Endometrium (tissue), 2 donors: Measurements from ENCODE around the gene KLHL2.
"Not testable (repeated sequence)": the region's sequence is repeated elsewhere in the genome, so short reads cannot be mapped to it uniquely, and the experiment has no call there.

Source experiments
- FAIRE-seq: peaks from 2 replicates; lab custom pipeline; 2012; peaks lifted over from hg19 to GRCh38; lab: Jason Lieb, UNC
- donor health status: control.
- donor health status: control.

Gene KLHL2

DNA sequence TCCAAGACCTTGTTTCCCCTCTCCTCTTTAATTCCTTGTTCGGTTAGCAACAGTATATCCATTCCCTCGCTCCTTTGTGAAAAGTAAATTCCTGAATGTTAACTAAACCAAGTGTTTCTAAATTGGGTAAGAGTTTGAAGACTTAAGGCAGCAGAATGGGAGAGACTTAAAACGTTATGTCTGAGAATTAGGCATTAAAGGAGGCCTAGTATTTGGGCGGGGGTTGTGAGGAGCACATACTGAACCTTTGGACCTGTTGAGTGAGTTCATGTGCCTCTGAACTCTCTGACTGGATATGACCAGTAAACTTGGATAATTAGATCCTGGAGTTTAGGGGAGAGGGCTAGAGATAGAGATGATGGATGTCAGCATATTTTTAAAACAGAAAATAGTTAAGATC lies 121.3 kb downstream of the KLHL2 start:
- no peak for FAIRE-seq

DNA sequence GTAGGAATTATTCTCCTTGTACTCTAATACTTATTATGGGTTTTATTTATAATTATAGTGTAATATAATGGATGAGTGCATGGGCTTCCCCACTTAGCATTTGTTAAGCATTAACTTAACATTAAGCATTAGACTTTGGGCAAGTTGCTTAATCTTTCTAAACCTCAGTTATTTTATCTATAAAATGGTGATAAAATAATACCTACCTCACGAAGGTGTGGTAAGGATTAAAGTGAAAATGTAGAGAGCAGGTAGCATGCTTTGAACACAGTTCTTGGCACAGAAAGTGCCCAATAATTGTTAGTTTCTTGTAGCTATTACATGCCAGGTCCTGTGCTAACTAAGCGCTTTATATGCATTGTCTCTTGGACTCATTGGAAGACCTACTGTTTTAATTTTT lies 122.7 kb downstream of the KLHL2 start:
- no peak for FAIRE-seq

DNA sequence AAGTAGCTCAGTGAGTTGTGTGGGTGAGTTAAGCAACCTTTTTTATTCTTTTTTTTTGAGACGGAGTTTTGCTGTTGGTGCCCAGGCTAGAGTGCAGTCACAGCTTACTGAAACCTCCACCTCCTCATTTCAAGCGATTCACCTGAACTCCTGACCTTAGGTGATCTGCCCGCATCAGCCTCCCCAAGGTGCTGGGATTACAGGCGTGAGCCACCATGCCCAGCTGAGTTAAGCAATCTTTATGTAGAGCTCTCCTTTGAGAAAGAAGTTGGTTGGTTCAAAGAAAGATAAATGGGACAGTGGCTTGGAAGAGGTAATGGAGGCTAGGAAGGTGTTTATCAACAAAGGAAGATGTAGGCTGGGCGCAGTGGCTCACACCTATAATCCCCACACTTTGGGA lies 123.3 kb downstream of the KLHL2 start:
- no peak for FAIRE-seq

DNA sequence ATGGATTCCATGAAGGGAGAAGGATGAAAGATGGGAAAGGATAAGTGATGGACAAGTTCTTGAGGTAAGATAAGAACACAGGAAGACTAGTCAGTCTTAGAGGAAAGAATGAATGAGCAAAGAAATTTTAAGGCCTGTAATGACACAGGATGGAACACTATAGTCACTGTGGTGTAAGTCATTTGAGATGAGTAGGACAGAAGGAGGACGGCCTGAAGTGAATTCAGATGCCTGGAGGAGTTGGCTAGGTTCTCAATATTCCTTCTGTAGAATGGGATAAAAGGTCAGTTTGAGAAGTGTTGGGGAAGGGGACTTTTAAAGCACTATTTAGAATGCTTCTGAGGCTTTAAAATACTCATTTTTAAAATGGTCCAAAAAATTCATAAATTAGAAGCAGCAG lies 124.0 kb downstream of the KLHL2 start:
- no peak for FAIRE-seq

DNA sequence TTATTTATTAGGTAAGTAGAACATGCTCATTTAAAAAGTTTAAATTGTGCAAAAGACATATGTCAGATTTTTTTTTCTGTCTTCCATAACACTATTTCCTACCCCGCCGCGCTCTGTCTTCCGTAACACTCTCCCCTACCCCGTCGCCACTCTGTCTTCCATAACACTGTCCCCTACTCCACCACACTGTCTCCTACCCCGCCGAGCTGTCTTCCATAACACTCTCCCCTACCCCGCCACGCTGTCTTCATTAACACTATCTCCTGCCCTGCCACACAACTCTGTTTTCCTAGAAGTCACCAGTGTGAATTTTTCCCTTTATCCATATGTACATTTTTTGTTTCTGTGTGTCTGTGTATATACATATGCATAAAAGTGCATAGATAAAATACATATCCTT lies 124.5 kb downstream of the KLHL2 start:
- FAIRE-seq, result no peak

DNA sequence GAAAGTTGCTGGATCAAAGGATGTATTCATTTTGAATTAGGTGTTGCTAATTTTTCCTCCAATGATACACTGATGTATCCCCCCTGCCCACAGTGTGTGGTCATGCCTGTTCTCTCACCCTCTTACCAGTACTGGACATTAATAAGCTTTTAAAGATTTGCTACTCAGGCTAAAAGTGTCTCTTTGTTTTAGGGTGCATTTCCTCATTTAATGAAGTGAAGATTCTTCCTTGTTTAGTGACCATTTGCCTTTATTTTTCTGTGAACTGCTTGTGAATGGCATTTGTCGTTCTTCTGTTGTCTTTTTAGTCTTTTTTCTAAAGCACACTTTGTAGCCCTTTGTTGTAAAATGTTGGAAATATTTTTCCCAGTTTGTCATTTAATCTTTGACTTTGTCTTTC lies 125.1 kb downstream of the KLHL2 start:
- FAIRE-seq, result no peak

DNA sequence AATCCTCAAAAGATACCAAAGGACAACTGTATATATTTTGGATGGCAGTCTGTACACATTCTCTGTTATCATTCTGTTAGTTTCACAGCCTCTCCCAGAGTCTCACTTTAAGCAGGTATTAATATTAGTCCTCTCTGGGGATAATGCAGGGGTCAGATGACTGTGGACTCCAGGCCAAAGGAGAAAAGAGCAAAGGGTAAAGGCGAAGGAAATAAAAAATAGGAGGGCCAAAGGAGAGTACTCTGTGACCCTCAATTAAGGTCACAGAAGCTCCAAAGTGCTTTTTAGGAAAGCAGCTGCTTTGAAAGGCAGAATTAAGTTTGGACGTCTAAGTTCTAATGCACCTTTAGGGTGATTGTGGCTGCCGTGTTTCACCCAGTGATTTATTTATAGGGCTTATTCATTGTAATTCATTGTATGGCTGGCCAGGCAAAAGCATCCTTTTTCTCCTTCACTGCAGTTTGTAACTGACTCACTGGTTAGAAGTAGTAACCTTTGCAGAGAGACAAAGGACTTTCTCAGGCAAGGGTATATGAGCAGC lies 127.9 kb downstream of the KLHL2 start:
- no peak for FAIRE-seq

DNA sequence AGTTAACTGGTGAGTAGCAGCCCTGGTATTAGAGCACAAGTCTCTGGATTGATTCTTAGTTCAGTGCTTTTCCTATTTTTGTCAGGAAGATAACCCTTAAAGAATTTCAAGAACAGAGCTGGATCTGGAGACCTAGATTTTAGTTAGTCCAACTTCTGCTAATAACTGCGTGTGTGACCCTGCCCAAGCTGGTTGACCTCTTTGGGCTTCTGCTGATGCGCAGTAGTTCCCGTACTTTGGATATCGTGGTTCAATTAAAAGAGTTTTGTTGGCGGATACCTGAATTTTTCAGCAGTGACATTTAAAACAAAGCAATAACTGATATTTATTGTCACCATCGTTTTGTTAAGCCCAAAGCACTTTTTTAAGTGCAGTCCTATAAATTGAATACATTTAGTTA lies 129.4 kb downstream of the KLHL2 start:
- FAIRE-seq, result no peak

DNA sequence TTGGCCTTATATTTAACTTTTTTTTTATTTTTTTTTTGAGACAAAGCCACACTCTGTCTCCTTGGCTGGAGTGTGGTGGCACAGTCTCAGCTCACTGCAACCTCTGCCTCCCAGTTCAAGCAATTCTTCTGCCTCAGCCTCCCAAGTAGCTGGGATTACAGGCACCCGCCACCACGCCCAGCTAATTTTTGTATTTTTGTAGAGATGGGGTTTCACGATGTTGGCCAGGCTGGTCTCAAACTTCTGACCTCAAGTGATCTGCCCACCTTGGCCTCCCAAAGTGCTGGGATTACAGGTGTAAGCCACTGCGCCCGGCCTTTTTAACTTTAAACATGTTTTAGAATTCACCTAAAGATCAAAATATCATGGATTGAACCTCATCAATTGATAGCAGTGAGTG lies 135.0 kb downstream of the KLHL2 start:
- not testable (repeated sequence) for FAIRE-seq

DNA sequence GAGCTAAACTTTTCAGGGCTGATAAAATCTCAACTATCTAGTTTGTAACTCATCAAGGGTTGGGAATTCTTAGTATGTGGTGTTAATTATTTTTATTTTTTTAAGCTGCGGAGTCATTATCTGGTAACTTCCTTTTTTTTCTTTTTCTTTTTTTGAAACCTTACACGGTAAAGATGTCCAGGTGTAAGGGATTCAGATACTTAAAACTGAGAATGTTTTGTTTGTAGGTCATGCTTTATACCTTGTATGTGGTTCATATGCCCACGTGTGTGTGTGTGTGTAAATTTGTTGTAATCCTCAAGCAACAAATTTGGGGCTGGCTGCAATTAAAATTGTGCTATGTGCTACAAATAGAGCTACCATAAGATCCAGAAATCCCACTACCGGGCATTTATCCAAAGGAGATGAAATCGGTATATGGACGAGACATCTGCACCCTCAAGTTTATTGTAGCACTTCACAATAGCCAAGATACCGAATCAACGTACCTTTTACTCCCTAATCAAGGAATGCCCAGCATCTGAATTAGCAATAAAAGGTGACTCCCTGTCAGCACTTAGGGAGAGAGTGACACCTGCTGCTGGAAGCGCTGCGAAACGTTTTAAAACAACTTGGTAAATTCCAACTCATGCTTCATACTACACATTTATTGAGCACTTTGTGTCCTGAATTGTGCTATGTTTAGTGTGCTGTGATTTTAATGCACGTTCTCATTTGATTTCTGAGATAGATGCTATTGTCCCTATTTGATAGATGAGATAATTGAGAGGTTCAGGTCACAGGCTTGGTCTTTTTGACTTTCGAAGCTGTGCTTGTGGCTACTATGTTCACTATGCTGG lies 136.2 kb downstream of the KLHL2 start:
- FAIRE-seq, result no peak

DNA sequence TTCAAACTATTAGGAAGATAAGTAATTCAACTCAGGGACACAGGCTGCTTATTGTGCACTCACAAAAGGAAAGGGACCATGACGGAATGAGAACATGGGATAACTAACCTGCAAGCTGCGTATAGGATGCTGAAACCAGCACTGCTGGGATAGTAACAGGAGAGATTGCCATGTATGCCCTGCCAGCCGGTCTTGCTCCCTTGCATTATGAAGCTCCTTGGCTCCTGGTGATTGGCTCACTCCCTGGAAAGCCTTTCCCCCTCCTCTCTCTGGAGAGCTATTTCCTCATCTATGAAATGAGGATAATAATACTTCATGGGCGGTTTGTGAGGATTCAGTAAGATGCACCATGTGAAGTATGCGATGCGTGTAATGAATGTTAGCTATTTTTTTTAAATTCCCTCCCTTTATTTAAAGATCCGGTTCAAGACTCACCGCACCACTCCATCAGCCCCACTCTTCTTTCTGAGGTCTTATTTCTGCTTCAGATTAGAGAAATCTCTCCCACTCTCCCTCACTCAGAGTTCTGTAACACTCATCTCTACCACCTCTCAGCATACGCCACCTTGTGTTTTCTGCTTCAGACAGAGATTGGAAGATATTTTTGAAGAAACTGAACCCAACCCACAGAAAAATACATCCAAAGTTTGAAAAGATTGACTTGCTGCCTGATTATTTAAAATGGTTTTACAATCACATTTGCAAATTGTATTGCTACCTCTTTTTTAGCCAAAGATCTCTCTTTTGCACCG lies 138.5 kb downstream of the KLHL2 start:
- no peak for FAIRE-seq

DNA sequence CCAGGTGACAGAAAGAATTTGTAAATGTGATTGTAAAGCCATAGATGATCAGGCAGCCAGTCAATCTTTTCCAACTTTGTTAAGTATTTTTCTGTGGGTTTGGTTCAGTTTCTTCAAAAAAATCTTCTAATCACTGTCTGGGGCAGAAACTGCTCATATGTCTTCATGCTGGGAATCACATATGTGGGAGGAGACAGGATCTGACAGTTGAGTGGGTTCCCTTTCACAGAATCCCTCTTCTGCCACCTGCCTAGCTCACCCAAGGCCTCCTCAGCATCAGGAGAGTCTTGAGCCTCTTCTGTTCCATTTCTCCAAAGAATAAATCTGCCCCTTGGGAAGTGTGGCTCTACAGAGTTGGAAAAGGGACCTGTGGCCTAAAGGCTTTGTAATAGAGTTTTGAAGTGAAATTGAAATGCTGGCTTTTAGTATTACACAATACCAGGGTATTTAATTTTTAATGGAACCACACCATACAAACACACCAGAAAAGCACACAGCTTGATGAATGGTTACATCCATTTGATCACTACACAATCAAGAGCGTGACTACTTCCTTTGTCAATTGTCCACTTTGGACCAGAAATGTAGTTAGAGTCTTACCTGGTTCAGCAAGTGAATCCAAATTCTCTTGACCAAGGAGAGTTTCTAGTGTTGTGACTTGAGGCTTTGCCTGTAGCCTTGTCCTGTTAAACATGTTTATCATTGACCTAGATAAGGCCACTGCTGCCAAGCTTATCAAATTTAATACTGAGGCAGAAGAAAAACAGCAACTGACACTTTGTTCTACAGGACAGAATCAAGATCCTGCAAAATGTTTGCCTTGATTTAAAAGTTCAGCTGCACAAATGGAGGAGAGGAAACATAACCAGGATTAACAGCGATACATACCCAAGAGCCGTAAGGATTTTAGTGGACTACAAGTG lies 140.5 kb downstream of the KLHL2 start:
- no peak for FAIRE-seq

DNA sequence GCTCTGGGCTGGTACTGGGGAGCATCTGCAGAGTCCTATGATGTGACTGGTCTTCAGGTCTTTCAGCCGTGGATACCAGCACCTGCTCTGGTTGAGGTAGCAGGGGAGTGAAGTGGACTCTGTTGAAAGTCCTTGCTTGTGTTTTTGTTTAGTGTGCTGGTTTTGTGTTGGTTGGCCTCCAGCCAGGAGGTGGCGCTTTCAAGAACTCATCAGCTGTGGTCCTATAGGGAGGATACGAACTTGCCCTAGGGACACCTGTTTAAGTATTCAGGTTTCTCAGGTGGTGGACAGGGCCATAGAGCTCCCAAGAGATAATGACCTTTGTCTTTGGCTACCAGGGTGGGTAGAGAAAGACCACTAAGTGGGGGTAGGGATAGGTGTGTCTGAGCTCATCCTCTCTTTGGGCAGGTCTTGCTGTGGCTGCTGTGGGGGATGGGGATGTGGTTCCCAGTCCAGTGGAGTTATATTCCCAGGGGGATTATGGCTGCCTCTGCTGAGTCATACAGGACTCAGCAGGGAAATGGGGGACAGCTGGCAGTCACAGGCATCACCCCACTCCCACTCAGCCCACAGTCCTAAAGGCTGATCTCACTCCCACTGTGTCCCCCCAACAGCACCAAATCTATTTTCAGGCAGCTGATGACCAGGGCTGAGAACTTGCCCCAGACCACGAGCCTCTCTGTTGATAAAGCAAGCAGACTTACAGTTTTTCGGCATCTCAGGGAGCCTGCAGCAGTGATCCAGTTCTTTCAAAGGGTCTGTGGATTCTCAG lies 144.2 kb downstream of the KLHL2 start:
- FAIRE-seq, result no peak

DNA sequence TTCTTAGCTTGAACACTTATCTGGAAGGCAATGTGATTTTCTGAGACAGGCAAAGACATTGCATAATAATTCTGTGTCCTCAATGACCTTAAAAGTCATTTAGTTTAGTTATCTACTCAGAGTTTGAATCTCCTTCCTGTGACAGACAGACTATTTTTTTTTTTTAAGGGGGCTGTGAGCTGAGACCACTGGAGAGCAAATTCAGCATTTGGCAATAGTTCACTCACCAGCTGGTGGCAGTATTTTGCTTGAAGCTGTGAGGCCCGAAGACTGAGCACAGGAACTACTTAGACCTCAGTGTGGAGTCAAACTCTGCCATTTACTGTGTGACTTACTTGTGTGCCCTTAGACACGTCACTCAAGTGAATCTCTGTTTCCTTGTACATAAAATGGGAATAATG lies 148.5 kb downstream of the KLHL2 start:
- no peak for FAIRE-seq

DNA sequence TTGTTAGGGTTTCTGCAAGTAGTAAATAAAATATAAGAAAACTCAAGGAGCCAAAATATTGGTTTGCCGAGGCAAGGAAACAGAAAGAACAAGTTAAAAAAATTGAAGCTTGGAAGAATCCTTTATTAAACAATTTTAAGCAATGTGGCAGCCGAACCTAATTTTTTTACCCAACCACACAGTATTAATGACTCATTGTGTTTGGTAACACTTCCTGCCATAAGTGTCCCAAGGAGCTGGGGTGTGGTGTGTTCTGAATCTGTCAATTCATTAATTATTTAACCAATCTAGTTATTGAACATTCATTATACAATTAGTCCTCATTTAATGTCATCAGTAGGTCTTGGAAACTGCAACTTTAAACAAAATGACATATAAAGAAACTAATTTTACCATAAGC lies 152.1 kb downstream of the KLHL2 start:
- FAIRE-seq, result no peak

DNA sequence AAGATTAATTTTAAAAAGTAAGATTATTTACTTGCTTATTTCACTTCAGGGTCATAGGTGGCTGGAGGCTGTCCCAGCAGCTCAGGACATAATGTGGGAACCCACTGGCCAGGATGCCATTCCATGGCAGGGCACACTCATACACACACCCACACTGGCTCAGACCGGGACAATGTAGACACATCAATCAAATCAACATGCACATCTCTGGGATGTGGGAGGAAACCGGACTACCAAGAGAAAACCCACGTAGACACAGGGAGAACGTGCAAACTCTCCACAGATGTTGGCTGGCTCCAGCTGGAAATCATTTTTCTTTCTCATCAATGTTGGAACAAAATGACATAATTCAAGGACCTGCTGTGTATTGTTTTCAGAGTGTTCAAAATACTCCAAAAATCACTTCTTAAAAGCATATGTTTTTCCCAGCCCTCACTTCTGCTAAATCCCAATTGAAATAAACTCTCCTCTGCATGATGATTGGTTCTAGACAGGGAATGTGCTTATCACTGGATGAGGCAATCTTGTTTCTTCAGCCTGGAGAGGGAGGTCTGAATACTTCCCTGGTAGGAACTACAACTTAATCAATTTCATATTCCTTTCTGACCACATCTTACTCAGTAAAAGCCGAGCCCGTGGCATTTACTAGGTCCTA lies 152.8 kb downstream of the KLHL2 start:
- FAIRE-seq, result no peak

DNA sequence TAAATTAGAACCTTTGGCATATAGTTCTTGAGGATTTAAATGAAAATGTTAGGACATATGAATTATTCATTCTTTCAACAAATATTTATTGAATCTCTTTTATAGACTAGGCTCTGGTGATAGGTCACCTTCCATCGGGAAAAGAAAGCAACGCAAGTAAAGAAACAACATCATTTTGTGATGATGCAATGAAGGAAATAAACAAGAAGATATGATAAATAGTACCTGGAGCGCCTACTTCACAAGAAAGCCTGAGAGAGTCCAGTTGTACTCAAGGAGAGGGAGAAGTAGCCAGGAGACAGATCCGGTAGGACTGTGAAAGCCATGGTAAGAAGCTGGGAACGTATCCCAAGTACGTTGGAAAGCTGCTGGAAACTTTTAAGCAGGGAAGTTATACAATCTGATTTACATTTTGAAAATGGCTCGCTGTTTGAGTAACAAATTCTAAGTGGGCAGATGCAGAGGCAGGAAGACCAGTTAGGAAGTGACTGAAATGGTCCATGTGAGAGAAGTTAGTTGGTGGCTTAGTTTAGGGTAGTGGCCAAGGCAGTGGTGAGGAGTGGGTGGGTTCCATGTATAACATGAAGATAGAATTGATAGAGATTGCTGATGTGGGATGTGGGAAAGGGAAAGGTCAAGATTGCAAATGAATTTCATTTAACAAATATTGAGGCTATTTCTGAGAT lies 153.8 kb downstream of the KLHL2 start:
- FAIRE-seq, result no peak

DNA sequence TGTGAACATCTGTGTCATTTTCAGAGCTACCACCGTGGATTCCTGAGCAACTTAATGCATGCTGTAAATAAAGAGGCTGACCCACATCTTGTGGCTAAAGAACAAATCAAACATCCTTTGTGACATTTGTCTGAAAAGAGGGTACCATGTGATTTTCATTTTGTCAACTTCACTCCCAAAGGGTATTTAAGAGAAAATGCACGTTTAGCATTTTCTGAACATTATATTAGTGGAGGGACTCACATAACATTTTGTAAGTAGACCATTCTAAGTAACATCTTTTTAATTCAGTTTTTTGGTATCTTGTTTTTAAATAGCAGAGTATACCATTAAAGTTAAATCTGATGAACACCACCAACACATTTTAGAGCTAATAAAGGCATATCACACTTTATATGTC lies 154.4 kb downstream of the KLHL2 start:
- no peak for FAIRE-seq

DNA sequence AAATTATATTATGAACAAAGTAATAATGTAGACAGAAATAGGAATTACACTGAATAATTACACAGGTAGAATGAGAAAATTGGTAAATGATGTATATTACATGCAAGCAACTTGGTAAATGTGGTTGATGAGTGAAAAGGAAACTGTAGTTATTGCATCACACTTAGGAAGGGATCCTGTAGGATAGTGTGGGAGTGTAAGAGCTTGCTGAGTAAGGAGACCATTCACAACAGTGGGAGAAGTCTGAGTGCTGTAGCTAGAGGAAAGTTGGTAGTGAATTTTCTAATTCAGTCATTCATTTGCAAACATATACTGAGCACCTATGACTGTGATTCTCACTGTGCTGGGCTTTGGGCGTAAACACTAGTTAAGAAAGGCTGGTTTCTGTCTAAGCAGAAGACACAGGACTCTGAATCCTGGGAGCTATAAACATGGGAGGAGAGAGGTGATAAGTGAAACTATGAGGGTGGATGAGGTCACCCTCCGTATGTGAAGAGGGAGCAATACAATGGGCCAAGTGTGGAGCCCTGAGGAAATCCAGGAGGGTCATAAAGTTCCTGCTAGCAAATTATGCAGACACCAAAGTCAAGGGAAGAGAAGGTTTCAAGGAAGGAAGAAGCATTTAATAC lies 157.2 kb downstream of the KLHL2 start:
- no peak for FAIRE-seq

DNA sequence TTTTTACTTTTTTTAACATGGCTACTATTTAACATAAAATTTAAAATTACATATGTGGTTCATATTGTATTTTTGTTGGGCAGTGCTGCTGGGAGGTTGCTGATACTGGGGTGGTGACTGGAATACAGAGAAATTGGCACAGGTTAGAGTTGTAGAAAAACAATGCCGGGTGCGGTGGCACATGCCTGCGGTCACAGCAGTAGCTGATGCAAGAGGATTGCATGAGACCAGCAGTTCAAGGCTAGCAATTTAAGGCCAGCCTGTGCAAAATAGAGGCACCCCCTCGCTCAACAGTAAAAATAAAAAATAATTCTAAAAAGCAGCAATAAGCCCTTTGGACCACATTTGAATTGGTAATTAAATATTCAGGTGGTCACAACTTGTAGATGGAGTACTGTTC lies 159.7 kb downstream of the KLHL2 start:
- no peak for FAIRE-seq
